MCF 10A (cell line): Measurements from ENCODE around the gene NUAK2. TPM values are rescaled to one million over a fixed set of nuclear protein-coding genes. Genes with fewer than 3 reads are reported as not detected.

Source experiments
- BruUV-seq: library from RNA; stranded (reverse); fragments of 400-500 nt; replicated peaks from 2 replicates; lab custom pipeline; 2021; lab: Mats Ljungman, UMichigan
- CTCF ChIA-PET: fragments of 300-600 bp; sonication (Branson Sonifier 250); formaldehyde crosslinking; extraction: SDS; loops from one replicate; lab custom pipeline; 2021; ENCODE audit warnings: antibody characterized with exemption, inconsistent platforms; lab: Yijun Ruan, JAX
- POLR2A ChIA-PET: fragments of 300-600, 350-650 bp; sonication (Branson Sonifier 250); formaldehyde crosslinking; extraction: SDS; loops from one replicate; lab custom pipeline; 2020; ENCODE audit warnings: antibody characterized with exemption, inconsistent platforms; lab: Yijun Ruan, JAX
- DNase-seq: peaks from one replicate; pipeline ENCODE4 v3.0.0-alpha.2; 2018; ENCODE audit not compliant: unreplicated experiment
- H3K27ac Mint-ChIP-seq: one replicate; pipeline ENCODE4 v1.8.0; 2022; ENCODE audit warnings: mild to moderate bottlenecking, low read depth, mixed read lengths; ENCODE audit not compliant: unreplicated experiment
- H3K27me3 Mint-ChIP-seq: one replicate; pipeline ENCODE4 v1.8.0; 2022; ENCODE audit warnings: mixed read lengths; ENCODE audit not compliant: insufficient read depth, unreplicated experiment
- H3K36me3 Mint-ChIP-seq: one replicate; pipeline ENCODE4 v1.8.0; 2022; ENCODE audit warnings: mild to moderate bottlenecking, moderate library complexity, mixed read lengths; ENCODE audit not compliant: insufficient read depth, unreplicated experiment
- H3K4me1 Mint-ChIP-seq: one replicate; pipeline ENCODE4 v1.8.0; 2022; ENCODE audit warnings: mixed read lengths; ENCODE audit not compliant: insufficient read depth, unreplicated experiment
- H3K4me3 Mint-ChIP-seq: one replicate; pipeline ENCODE4 v1.8.0; 2022; ENCODE audit warnings: mild to moderate bottlenecking, moderate library complexity, mixed read lengths; ENCODE audit not compliant: unreplicated experiment
- H3K9me3 Mint-ChIP-seq: one replicate; pipeline ENCODE4 v1.8.0; 2022; ENCODE audit warnings: mixed read lengths; ENCODE audit not compliant: unreplicated experiment
- intact Hi-C: fragments of 100-400 bp; cut with micrococcal nuclease; formaldehyde crosslinking; loops from 2 replicates; pipeline ENCODE4 v1.14.1; 2022
- total RNA-seq: library from RNA; stranded (reverse); gene quantifications from 2 replicates; pipeline ENCODE4 v1.2.3, GENCODE V29; 2022
- TF ChIP-seq, protein P1 (sequence below): fragments of 200-600 bp; IDR thresholded peaks from one replicate; pipeline ENCODE4 v1.8.0; 2022; ENCODE audit warnings: antibody characterized with exemption, mild to moderate bottlenecking; ENCODE audit not compliant: unreplicated experiment

NUAK2 gene
- total RNA-seq, 1 experiment from 2014 or later, result 6.0 TPM

DNA sequence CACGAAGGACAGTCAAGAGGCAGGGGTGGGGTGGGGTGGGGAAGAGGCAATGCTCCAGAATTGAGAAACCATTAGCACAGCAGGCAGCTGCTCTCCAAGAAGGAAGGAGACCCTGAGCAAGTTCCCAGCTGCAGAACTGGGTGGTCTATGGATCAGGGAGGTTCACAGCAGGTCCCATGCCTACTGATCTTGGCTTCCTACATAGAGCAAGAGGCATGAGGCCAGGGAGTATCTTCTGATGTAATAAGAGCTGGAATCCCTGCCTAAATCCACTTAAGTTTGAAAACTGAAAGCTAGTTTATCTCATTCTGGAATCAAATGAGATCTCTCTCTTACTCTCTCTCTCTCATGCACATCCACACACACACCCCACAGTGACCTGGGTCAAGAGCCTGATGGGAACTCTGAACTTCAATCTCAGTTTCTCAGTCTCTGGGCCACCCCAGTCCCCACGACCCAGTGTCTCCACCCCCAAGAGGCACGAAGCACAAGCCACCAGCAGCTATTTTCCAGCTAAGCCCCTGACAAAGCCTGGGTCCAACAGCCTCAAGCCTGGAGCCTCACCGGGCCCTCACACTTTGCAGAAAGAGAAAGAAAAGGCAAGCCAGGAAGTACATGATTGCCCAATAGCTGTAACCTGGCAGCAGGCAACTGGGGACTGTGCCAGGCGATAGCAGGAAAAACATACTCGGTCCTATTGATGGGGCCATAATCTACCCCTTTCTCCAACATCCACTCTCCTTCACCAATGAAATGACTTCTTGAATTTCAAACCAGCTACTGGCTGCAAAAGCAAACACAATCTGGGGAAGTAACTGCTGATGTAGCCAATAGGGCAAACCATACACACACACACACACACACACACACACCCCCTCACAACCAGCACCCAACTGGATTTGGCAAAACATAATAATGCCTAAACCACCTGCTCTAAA lies 2.2 kb downstream of the NUAK2 start:
- Mint-ChIP-seq H3K27ac (peak overlapping the region; percentile 58), H3K36me3 (no peaks in the 10 kb centered on the region), H3K27me3 (no peaks in the 10 kb centered on the region), H3K4me1 (peaks cover 53% of the 10 kb centered on the region), H3K9me3 (no peaks in the 10 kb centered on the region), H3K4me3 (peak overlapping the region; percentile 99)
- peak; percentile 99 for DNase-seq
- TF ChIP-seq, protein P1, sequence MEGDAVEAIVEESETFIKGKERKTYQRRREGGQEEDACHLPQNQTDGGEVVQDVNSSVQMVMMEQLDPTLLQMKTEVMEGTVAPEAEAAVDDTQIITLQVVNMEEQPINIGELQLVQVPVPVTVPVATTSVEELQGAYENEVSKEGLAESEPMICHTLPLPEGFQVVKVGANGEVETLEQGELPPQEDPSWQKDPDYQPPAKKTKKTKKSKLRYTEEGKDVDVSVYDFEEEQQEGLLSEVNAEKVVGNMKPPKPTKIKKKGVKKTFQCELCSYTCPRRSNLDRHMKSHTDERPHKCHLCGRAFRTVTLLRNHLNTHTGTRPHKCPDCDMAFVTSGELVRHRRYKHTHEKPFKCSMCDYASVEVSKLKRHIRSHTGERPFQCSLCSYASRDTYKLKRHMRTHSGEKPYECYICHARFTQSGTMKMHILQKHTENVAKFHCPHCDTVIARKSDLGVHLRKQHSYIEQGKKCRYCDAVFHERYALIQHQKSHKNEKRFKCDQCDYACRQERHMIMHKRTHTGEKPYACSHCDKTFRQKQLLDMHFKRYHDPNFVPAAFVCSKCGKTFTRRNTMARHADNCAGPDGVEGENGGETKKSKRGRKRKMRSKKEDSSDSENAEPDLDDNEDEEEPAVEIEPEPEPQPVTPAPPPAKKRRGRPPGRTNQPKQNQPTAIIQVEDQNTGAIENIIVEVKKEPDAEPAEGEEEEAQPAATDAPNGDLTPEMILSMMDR, result no peak
- intact Hi-C loops, result loop anchor here (2.0 to 5.0 kb wide), 2 partner anchors 21 to 197 kb away; partner anchors contain the start of gene RBBP5
- CTCF ChIA-PET, result interaction anchor here (0.6 to 27.7 kb wide), 18 partner anchors 11 to 1815 kb away, joined by 3 to 1857 read pairs (median 5); no protein-coding TSS in a partner anchor
- BruUV-seq, result no TSS peak
- POLR2A ChIA-PET, result interaction anchor here (0.6 to 9.8 kb wide), 22 partner anchors 13 to 1286 kb away, joined by 3 to 335 read pairs (median 5); partner anchors contain the start of genes ELK4, RBBP5 and TMCC2

DNA sequence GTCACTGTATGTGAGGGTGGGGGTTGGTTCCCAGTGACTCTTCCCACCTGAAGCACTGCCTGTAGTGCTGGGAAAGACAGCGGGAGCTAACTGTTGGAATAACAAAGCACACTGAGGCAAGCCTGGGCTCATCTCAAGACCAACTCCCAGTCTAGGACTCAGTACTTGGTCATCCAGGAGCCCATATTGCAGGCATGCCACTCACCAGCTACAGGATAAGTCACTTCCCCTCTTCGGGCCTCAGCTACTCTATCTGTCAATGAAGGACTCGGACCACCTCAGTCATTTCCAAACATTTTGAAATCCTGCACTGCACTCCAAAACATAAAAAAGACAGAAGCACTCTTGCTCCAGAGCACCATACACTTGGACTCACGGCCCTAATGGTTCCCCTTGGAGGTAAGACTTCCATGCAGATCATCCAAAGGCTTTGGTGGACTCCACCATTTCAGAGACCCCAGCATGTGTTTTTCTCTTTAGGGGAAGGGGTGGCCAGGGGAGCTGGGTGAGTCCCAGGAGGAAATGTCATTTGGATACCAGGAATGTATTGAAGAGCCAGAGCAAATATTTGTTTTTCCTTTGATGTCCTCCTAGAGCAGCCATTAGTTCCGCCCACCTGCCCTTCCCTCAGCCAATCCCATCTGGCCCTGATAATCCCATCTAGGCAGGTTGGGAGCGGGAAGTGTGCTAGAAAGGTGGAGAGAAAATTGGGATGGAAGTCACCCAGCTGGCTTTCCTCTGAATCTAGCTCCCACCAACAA lies 3.1 kb downstream of the NUAK2 start:
- Mint-ChIP-seq H3K27me3 (no peaks in the 10 kb centered on the region), H3K4me1 (peaks cover 53% of the 10 kb centered on the region), H3K4me3 (peak overlapping the region; percentile 99), H3K27ac (peak overlapping the region; percentile 80), H3K36me3 (no peaks in the 10 kb centered on the region), H3K9me3 (no peaks in the 10 kb centered on the region)
- no TSS peak for BruUV-seq
- ChIA-PET POLR2A (interaction anchor here (0.6 to 9.8 kb wide), 22 partner anchors 13 to 683 kb away, joined by 3 to 335 read pairs (median 5); partner anchors contain the start of genes ELK4, RBBP5 and TMCC2), CTCF (interaction anchor here (0.6 to 27.7 kb wide), 19 partner anchors 12 to 873 kb away, joined by 3 to 1857 read pairs (median 4); no protein-coding TSS in a partner anchor)
- intact Hi-C loops, result loop anchor here (2.0 kb wide), 1 partner anchor 20 kb away; no protein-coding TSS in a partner anchor
- TF ChIP-seq, protein P1, result no peak
- DNase-seq, result peak; percentile 95

DNA sequence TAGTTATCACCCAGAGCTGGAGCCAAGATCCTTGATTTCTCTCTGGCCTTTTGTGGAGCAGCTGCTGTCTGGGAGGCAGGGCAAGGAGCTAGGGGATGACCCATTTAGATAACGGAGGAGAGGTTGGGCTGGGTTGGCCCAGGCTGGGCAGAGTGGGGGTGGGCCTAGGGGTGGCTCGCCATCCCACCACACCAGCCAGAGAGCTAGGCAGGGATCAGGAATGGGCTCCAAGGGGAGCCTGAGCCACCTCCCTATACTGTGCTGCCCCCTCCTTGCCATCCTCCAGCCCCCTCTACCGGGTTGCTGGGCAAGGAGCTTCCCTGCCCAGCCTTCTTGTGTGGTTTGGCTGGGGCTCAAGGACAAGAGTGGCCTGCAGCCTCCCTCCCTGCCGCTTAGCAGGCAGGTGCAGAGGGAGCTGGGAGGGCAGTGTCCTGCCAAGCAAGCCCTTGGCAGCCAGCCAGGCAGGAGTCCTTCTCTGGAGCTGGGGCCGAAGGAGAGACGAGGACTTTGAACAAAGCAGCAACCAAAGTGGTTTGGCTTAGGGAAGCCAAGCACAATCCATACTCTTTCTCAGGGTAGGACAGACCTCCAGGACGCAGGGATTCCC lies 4.1 kb downstream of the NUAK2 start:
- H3K9me3 Mint-ChIP-seq, result no peaks in the 10 kb centered on the region
- no peaks in the 10 kb centered on the region for H3K27me3 Mint-ChIP-seq
- CTCF ChIA-PET, result interaction anchor here (0.6 to 27.7 kb wide), 19 partner anchors 8 to 1139 kb away, joined by 3 to 1857 read pairs (median 4); no protein-coding TSS in a partner anchor
- no TSS peak for BruUV-seq
- H3K4me1 Mint-ChIP-seq, result peaks cover 53% of the 10 kb centered on the region
- TF ChIP-seq, protein P1, result no peak
- POLR2A ChIA-PET, result interaction anchor here (0.6 to 9.8 kb wide), 12 partner anchors 14 to 318 kb away, joined by 3 to 335 read pairs (median 6); partner anchors contain the start of gene TMCC2
- H3K27ac Mint-ChIP-seq, result peak overlapping the region; percentile 80
- DNase-seq, result peak; percentile 99
- peak overlapping the region; percentile 99 for H3K4me3 Mint-ChIP-seq
- H3K36me3 Mint-ChIP-seq, result no peaks in the 10 kb centered on the region
- intact Hi-C loops, result no loop called here
